Liver (tissue), 9 donors: ENCODE results near the gene SPINK2. TPM values are rescaled to one million over a fixed set of nuclear protein-coding genes. Genes with fewer than 3 reads are reported as not detected.

ENCODE experiments used
- DNase-seq: peaks from one replicate; pipeline ENCODE4 v3.0.0-alpha.2; 2017; ENCODE audit warnings: low spot score
- H3K27ac ChIP-seq, 2 donors: one replicate each; pipeline ENCODE4 v1.7.0; 2013; ENCODE audit warnings: inconsistent platforms in 2 of 2, low read length in 2 of 2, control low read depth in 1 of 2, low read depth in 1 of 2, mild to moderate bottlenecking in 1 of 2
- H3K27me3 ChIP-seq, 4 donors: one replicate each; pipeline versions ENCODE4 v1.6.1 to v1.7.0; 2013; ENCODE audit warnings: low read length in 3 of 4, inconsistent platforms in 1 of 4, mild to moderate bottlenecking in 1 of 4, moderate library complexity in 1 of 4; ENCODE audit not compliant: control insufficient read depth in 4 of 4, insufficient read depth in 4 of 4
- H3K36me3 ChIP-seq, 4 donors: one replicate each; pipeline versions ENCODE4 v1.6.1 to v1.7.0; 2013; ENCODE audit warnings: low read length in 3 of 4, mild to moderate bottlenecking in 3 of 4, low read depth in 1 of 4, moderate library complexity in 1 of 4; ENCODE audit not compliant: control insufficient read depth in 4 of 4, insufficient read depth in 3 of 4
- H3K4me1 ChIP-seq, 4 donors: one replicate each; pipeline versions ENCODE4 v1.6.1 to v1.7.0; 2013; ENCODE audit warnings: low read length in 3 of 4, mild to moderate bottlenecking in 3 of 4, moderate library complexity in 1 of 4; ENCODE audit not compliant: control insufficient read depth in 4 of 4, insufficient read depth in 4 of 4
- H3K4me3 ChIP-seq, 3 donors: one replicate each; pipeline versions ENCODE4 v1.6.1 to v1.7.0; 2013; ENCODE audit warnings: low read length in 3 of 3, control low read depth in 1 of 3, low read depth in 1 of 3, mild to moderate bottlenecking in 1 of 3
- H3K9ac ChIP-seq, 2 donors: one replicate each; pipeline ENCODE4 v1.7.0; 2013; ENCODE audit warnings: low read length in 2 of 2, mild to moderate bottlenecking in 2 of 2, moderate library complexity in 2 of 2, control low read depth in 1 of 2, low read depth in 1 of 2
- H3K9me3 ChIP-seq, 4 donors: one replicate each; pipeline versions ENCODE4 v1.6.1 to v1.7.0; 2013; ENCODE audit warnings: low read length in 3 of 4; ENCODE audit not compliant: control insufficient read depth in 4 of 4
- ATF3 ChIP-seq: IDR thresholded peaks from 2 replicates; pipeline ENCODE4 v1.6.1; 2016; ENCODE audit warnings: antibody characterized with exemption
- CTCF ChIP-seq: fragments of 150-350 bp; IDR thresholded peaks from 2 replicates; pipeline ENCODE4 v1.5.1; 2017; ENCODE audit warnings: improper control_type of control experiment, low read depth, low read length; ENCODE audit not compliant: missing input control
- FOXA1 ChIP-seq: IDR thresholded peaks from 2 replicates; pipeline ENCODE4 v1.6.1; 2016; ENCODE audit warnings: antibody characterized with exemption
- FOXA2 ChIP-seq: IDR thresholded peaks from 2 replicates; pipeline ENCODE4 v1.6.1; 2016; ENCODE audit warnings: antibody characterized with exemption
- GABPA ChIP-seq, 2 donors: IDR thresholded peaks in 1 of 2; conservative IDR thresholded peaks in 1 of 2; 2 replicates each; pipeline ENCODE4 v1.6.1; 2016; ENCODE audit warnings: antibody characterized with exemption in 2 of 2, mild to moderate bottlenecking in 1 of 2, moderate library complexity in 1 of 2
- HNF4A ChIP-seq, 2 donors: conservative IDR thresholded peaks; 2 replicates each; pipeline ENCODE4 v1.6.1; 2016; ENCODE audit warnings: antibody characterized with exemption in 2 of 2, mild to moderate bottlenecking in 2 of 2
- HNF4G ChIP-seq: IDR thresholded peaks from 2 replicates; pipeline ENCODE4 v1.6.1; 2016; ENCODE audit warnings: antibody characterized with exemption
- JUND ChIP-seq, 2 donors: IDR thresholded peaks; 2 replicates each; pipeline ENCODE4 v1.6.1; 2016; ENCODE audit warnings: antibody characterized with exemption in 2 of 2
- MAX ChIP-seq: IDR thresholded peaks from 2 replicates; pipeline ENCODE4 v1.6.1; 2016; ENCODE audit warnings: antibody characterized with exemption
- NR2F2 ChIP-seq: IDR thresholded peaks from 2 replicates; pipeline ENCODE4 v1.6.1; 2016; ENCODE audit warnings: antibody characterized with exemption
- RAD21 ChIP-seq, 2 donors: IDR thresholded peaks; 2 replicates each; pipeline ENCODE4 v1.6.1; 2016; ENCODE audit warnings: antibody characterized with exemption in 2 of 2, mild to moderate bottlenecking in 2 of 2
- REST ChIP-seq: IDR thresholded peaks from 2 replicates; pipeline ENCODE4 v1.6.1; 2016; ENCODE audit warnings: antibody characterized with exemption, mild to moderate bottlenecking
- RXRA ChIP-seq, 2 donors: IDR thresholded peaks; 2 replicates each; pipeline ENCODE4 v1.6.1; 2017 to 2018; ENCODE audit warnings: antibody characterized with exemption in 2 of 2, mild to moderate bottlenecking in 1 of 2
- SP1 ChIP-seq: IDR thresholded peaks from 2 replicates; pipeline ENCODE4 v1.6.1; 2018; ENCODE audit warnings: antibody characterized with exemption, mild to moderate bottlenecking
- YY1 ChIP-seq: IDR thresholded peaks from 2 replicates; pipeline ENCODE4 v1.6.1; 2016; ENCODE audit warnings: antibody characterized with exemption, mild to moderate bottlenecking
- ZBTB33 ChIP-seq: IDR thresholded peaks from 2 replicates; pipeline ENCODE4 v1.6.1; 2016; ENCODE audit warnings: antibody characterized with exemption
- WGBS: extraction: QIAGEN DNeasy Blood & Tissue Kit; methylation state at CpG from one replicate; pipeline ENCODE4 v1.1.7; 2013; 5-methylcytosine and 5-hydroxymethylcytosine counted together
- polyA plus RNA-seq, 2 donors: library from polyadenylated mRNA; stranded (reverse) in 1 of 2; unstranded in 1 of 2; fragments of 200-250 nt in 1 of 2; fragments of >200 nt in 1 of 2; fragmentation: Nextera tagmentation in 1 of 2; extraction: Ambion mirVana in 1 of 2; gene quantifications; one replicate each; pipeline versions ENCODE4 v1.2.1 to v1.2.3, GENCODE V29; 2013 to 2015
- total RNA-seq, 2 donors: library from RNA; depleted of rRNA; stranded (reverse); fragments of >200 nt; gene quantifications; one replicate each; pipeline ENCODE4 v1.2.3, GENCODE V29; 2014
- donor health status: healthy.
- donor health status: healthy.
- donor health status: healthy.
- donor health status: healthy.
- donor health status: healthy.

Gene SPINK2
- total and polyA plus RNA-seq, 4 donors, result 0.79 TPM; not detected in 3

GRCh38 chr4:56799161-56799759, 22.2 kb downstream of the SPINK2 start:
- WGBS, result 77% methylated on average over 11 of the region's 11 CpGs
- H3K27ac ChIP-seq, result peak overlapping the region in 1 of 2 donors; percentile 56
- no peaks in the 10 kb centered on the region for H3K9me3 ChIP-seq
- peak overlapping the region; percentile 48 to 89 (median 74) for H3K4me3 ChIP-seq
- TF ChIP-seq NR2F2 (no peak), YY1 (no peak), REST (no peak), HNF4A (conservative IDR thresholded peaks at IDR 0.05) (no peak), RAD21 (IDR thresholded peaks at IDR 0.05) (no peak), SP1 (no peak), MAX (no peak), ZBTB33 (no peak), FOXA1 (no peak), CTCF (no peak), JUND (IDR thresholded peaks at IDR 0.05) (no peak), HNF4G (no peak), GABPA (IDR thresholded peaks at IDR 0.05 in 1 of 2, conservative IDR thresholded peaks at IDR 0.05 in 1 of 2) (no peak), ATF3 (no peak)
- no peaks in the 10 kb centered on the region for H3K27me3 ChIP-seq
- H3K4me1 ChIP-seq, result peaks cover 0 to 4% (median 0%) of the 10 kb centered on the region in 4 donors
- H3K36me3 ChIP-seq, result no peaks in the 10 kb centered on the region
- DNase-seq, result no peak
- no peak overlapping the region for H3K9ac ChIP-seq

GRCh38 chr4:56796211-56796610, 25.3 kb downstream of the SPINK2 start:
- no peaks in the 10 kb centered on the region for H3K27me3 ChIP-seq
- peaks cover 0 to 4% (median 0%) of the 10 kb centered on the region in 4 donors for H3K4me1 ChIP-seq
- no peak overlapping the region for H3K4me3 ChIP-seq
- H3K27ac ChIP-seq, result no peak overlapping the region
- H3K9ac ChIP-seq, result no peak overlapping the region
- no peaks in the 10 kb centered on the region for H3K36me3 ChIP-seq
- WGBS, result 89% methylated on average over 3 of the region's 3 CpGs
- no peaks in the 10 kb centered on the region for H3K9me3 ChIP-seq
- no peak for DNase-seq
- TF ChIP-seq RAD21 (IDR thresholded peaks at IDR 0.05) (no peak), REST (no peak), FOXA1 (no peak), SP1 (no peak), RXRA (IDR thresholded peaks at IDR 0.05) (no peak), ATF3 (no peak), FOXA2 (no peak), HNF4G (no peak), YY1 (no peak)
